Measurements from ENCODE around the gene VPS18. TPM values are rescaled to one million over a fixed set of nuclear protein-coding genes. Genes with fewer than 3 reads are reported as not detected.

Gene VPS18, protein sequence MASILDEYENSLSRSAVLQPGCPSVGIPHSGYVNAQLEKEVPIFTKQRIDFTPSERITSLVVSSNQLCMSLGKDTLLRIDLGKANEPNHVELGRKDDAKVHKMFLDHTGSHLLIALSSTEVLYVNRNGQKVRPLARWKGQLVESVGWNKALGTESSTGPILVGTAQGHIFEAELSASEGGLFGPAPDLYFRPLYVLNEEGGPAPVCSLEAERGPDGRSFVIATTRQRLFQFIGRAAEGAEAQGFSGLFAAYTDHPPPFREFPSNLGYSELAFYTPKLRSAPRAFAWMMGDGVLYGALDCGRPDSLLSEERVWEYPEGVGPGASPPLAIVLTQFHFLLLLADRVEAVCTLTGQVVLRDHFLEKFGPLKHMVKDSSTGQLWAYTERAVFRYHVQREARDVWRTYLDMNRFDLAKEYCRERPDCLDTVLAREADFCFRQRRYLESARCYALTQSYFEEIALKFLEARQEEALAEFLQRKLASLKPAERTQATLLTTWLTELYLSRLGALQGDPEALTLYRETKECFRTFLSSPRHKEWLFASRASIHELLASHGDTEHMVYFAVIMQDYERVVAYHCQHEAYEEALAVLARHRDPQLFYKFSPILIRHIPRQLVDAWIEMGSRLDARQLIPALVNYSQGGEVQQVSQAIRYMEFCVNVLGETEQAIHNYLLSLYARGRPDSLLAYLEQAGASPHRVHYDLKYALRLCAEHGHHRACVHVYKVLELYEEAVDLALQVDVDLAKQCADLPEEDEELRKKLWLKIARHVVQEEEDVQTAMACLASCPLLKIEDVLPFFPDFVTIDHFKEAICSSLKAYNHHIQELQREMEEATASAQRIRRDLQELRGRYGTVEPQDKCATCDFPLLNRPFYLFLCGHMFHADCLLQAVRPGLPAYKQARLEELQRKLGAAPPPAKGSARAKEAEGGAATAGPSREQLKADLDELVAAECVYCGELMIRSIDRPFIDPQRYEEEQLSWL
- total RNA-seq (2022; extraction: Qiagen RNA extraction) = 18.7 to 25.6 TPM (median 23.9 TPM) in 5 replicates

DNA sequence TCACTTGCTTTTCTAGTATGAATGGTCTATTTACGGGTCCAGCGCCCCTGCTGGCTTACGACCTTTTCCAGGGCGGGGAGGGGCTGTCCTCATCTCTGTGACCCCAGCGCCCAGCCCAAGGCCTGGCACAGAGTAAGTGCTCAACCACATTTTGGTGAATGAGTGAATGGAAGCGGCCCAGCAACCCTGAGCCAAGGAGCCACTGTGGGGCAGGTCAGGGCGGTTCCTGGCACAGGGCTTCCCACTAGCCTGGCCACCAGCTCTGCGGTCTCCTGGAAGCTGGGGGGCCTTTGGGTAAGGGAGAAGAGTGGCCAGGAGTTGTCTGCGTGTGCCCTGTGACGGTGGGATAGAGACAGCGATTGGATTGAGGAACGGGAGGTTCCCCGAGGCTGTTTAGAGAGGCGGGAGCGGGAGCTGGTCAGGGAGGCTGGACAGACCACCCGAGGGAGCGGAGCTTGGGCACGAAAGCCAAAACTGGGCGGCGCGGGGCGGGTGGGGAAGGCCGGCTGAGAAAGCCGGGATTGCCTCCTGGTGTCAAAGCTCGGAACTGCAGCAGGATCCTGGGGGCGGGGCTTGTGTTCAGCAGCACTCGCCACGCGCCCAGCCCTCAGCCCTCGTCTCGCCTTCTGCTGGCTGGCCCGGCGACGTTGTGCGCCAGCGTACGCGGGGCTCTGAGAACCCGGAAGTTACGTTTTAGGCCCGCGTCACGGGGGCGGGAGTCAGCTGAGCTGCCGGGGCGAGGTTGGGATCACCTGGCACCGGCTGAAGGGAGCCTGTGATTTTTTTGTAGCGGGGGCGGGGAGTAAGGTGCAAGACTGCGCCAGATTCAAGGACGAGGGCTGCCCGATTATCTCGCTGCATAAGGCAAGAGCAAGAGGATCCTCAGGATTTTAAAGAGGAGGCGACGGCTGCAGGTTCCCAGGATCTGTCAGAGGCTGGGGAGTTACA, at the start of gene VPS18:
VPS18 (plus strand) TSS at position 718 of the 948 bp plus-strand sequence. CDS start 319 bp downstream, outside the sequence.

DNA sequence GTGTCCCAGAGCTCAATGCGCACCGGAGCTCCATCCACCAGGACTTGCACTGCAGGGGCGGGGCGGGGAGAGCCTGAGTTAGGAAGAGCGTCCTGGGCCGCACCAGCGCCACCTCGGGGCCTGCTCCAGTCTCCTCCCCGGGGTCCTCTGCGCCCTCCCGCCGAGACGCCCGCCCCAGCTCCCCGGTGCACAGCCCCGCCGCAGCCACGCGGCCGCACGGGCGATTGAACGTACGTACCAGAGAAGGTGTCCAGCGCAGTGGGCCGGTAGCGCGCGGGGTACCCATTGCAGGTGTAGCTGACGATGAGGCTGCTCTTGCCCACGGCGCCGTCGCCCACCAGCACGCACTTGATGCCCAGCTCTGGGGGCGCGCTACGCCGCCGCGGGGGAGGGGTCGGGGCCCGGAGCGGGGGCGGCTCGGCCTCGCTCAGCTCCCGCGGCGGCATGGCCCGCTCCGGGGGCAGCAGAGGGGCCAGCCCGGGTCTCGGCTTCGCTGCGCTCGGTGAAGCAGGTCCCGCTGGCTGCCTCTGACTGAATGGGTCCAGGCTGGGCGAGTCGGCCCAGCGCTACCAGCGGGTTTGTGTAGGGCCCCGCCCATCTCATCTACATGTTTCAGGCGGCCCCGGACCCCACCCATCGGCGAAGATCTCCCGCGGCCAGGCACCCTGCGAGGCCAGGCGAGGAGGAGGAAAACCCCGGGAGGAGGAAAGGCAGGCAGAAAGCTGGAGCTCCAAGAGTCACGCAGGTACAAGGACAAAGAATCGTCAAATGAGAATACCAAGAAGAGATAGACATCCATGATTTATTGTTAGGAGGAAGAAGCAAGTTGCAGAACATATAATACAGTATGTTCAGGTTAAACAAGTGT, 20.3 kb upstream of the VPS18 start, which contains the start of gene RHOV:
RHOV (minus strand) TSS at position 541 of the 868 bp plus-strand sequence; CDS start at position 446, 95 bp downstream.

DNA sequence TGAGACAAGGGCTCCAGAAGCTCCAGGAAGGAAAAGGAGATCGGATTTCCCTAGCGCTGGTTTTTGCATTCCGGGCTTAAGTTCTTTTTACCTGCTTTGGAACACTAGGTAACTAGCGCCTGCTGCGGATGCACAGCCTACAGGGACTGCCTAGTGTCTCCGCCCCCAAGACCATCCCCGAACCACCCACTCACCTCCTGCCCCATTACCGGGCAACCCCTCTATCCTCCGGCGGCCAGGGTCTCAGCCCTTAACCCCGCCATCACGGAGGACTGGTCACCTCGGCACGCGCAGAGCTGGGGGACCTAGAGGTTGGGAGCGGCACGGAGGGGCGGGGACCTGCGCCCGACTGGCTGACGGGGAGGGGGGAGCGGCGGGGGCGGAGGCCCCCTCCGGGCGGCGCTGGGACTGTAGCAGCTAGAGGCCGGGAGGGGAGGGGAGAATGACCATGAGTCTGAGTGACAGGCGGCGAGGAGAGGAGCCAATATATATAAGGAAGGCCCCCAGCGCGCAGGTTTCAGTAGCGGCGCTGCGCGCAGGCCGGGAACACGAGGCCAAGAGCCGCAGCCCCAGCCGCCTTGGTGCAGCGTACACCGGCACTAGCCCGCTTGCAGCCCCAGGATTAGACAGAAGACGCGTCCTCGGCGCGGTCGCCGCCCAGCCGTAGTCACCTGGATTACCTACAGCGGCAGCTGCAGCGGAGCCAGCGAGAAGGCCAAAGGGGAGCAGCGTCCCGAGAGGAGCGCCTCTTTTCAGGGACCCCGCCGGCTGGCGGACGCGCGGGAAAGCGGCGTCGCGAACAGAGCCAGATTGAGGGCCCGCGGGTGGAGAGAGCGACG, 34.8 kb downstream of the VPS18 start, which contains the start of gene DLL4:
DLL4 (plus strand) TSS at position 520 of the 839 bp plus-strand sequence. CDS start 329 bp downstream, outside the sequence.

DNA sequence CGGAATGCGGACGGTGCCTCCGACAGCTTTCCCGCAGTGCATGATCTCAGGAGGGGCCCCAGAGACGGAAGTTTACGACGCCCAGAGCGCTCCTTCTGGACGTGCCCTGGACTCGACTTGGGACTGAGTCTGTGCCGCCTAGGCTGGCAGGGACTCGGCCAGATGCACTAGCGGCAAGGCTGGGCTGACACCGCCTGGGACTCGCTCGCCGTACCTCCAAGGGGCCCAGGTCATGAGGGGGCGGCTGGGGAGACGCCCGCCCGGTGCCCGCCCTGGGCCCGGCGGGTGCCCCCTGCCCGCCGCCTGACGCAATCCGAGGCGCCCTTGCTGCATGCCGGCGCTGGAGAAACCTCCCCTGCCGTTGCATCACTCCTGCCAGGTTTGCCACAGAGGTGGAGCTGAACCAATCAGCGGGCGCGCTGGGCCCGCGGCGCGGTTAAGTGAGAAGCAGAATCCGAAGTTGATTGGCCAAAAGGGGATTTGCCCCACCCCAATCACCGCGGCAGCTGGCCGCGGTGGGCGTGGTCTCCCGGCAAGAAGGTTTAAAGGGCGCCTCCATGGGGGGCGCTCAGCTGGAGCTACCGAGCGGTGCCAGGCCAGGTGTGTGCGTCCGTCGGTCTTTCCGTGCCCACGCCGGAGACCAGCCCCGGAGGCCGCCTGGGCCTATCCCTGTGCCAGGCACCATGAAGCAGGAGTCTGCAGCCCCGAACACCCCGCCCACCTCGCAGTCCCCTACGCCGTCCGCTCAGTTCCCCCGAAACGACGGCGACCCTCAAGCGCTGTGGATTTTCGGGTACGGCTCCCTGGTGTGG, 58.9 kb downstream of the VPS18 start, which contains the start of gene CHAC1:
CHAC1 (plus strand) TSS at position 571 of the 812 bp plus-strand sequence; CDS start at position 684, 113 bp downstream.

Other genes with a start within 250 kb of the VPS18 start
- gene RAD51, start 199.3 kb upstream of the VPS18 start, total RNA-seq (2022; extraction: Qiagen RNA extraction) = 17.3 to 21.5 TPM (median 19.4 TPM) in 5 replicates
- gene RMDN3, start 139.2 kb upstream of the VPS18 start, total RNA-seq (2022; extraction: Qiagen RNA extraction) = 21.8 to 22.8 TPM (median 22.2 TPM) in 5 replicates
- gene GCHFR, start 130.4 kb upstream of the VPS18 start, total RNA-seq (2022; extraction: Qiagen RNA extraction) = 6.7 to 8.7 TPM (median 7.4 TPM) in 5 replicates
- gene C15orf62, start 124.5 kb upstream of the VPS18 start, total RNA-seq (2022; extraction: Qiagen RNA extraction) = 0.07 TPM in 3 of 5 replicates, not detected in the others
- gene ZFYVE19, start 87.4 kb upstream of the VPS18 start, total RNA-seq (2022; extraction: Qiagen RNA extraction) = 13.9 to 19.2 TPM (median 17.3 TPM) in 5 replicates
- 18.5 to 28.4 TPM (median 24.0 TPM) in 5 replicates for gene DNAJC17, start 87.0 kb upstream of the VPS18 start, total RNA-seq (2022; extraction: Qiagen RNA extraction)
- 0.20 to 0.33 TPM in 2 of 5 replicates, not detected in the others for gene PPP1R14D, start 65.7 kb upstream of the VPS18 start, total RNA-seq (2022; extraction: Qiagen RNA extraction)
- 0.59 to 1.2 TPM (median 0.91 TPM) in 5 replicates for gene SPINT1, start 50.4 kb upstream of the VPS18 start, total RNA-seq (2022; extraction: Qiagen RNA extraction)
- gene RHOV, start 20.2 kb upstream of the VPS18 start, total RNA-seq (2022; extraction: Qiagen RNA extraction) = 4.2 to 5.8 TPM (median 4.8 TPM) in 5 replicates
- gene DLL4, start 34.9 kb downstream of the VPS18 start, total RNA-seq (2022; extraction: Qiagen RNA extraction) = 1.1 to 2.0 TPM (median 1.8 TPM) in 5 replicates
- 4.4 to 8.2 TPM (median 6.1 TPM) in 5 replicates for gene CHAC1, start 59.0 kb downstream of the VPS18 start, total RNA-seq (2022; extraction: Qiagen RNA extraction)
- 12.2 to 15.4 TPM (median 12.3 TPM) in 5 replicates for gene INO80, start 221.8 kb downstream of the VPS18 start, total RNA-seq (2022; extraction: Qiagen RNA extraction)

Data from A549 treated with Mapracorat at 1 μM for 4 hours (cell line).